Measurements from ENCODE around the gene KRT77.

- no peak for TF ChIP-seq CTCF (IDR thresholded peaks at IDR 0.05)
- TF ChIP-seq POLR2A (IDR thresholded peaks at IDR 0.05): no peak
- TF ChIP-seq POLR2AphosphoS5 (IDR thresholded peaks at IDR 0.05): no peak
- TF ChIP-seq EP300 (IDR thresholded peaks at IDR 0.05; ENCODE audit: low read depth): no peak
These were observed 1.1 kb upstream of the KRT77 start for GRCh38 chr12:52704464-52704863.

All from transverse colon (tissue), 4 donors.